Fibroblast of lung (primary cell): Measurements from ENCODE around the gene CCDC196.

Source experiments
- CTCF ChIP-seq, 2 donors: IDR thresholded peaks in 1 of 2; conservative IDR thresholded peaks in 1 of 2; 1 replicate in 1 of 2; 2 replicates in 1 of 2; pipeline ENCODE4 v1.5.1; 2011 to 2012; ENCODE audit warnings: low read length in 2 of 2, control low read depth in 1 of 2, inconsistent platforms in 1 of 2, low read depth in 1 of 2, mild to moderate bottlenecking in 1 of 2
- EZH2 ChIP-seq: IDR thresholded peaks from 2 replicates; pipeline ENCODE4 v1.5.1; 2012; ENCODE audit warnings: low read length, control low read depth, mild to moderate bottlenecking; ENCODE audit errors: missing control alignments

- TF ChIP-seq CTCF (conservative IDR thresholded peaks at IDR 0.05 in 1 of 2, IDR thresholded peaks at IDR 0.05 in 1 of 2; ENCODE audit: low read depth in 1 of 2, low read length in 2 of 2) (no peak), EZH2 (no peak)
Observed at GRCh38 chr14:66511849-66512248, 25.7 kb downstream of the CCDC196 start.
